Mesothelial cell of epicardium (in vitro differentiated cells): ENCODE results near the gene RAB38. TPM values are rescaled to one million over a fixed set of nuclear protein-coding genes. Genes with fewer than 3 reads are reported as not detected.

Source experiments
- DNase-seq, 2 experiments: peaks; one replicate each; pipeline ENCODE4 v3.0.0; 2021; ENCODE audit warnings: low spot score in 2 of 2; ENCODE audit not compliant: unreplicated experiment in 2 of 2
- H3K27ac Mint-ChIP-seq: 2 replicates; pipeline ENCODE4 v1.8.0; 2021; ENCODE audit warnings: mixed read lengths
- H3K27me3 Mint-ChIP-seq: 2 replicates; pipeline ENCODE4 v1.8.0; 2021; ENCODE audit warnings: low read depth, mixed read lengths
- H3K36me3 Mint-ChIP-seq: 2 replicates; pipeline ENCODE4 v1.8.0; 2021; ENCODE audit warnings: mixed read lengths
- H3K4me1 Mint-ChIP-seq: 2 replicates; pipeline ENCODE4 v1.8.0; 2021; ENCODE audit warnings: mixed read lengths
- H3K4me3 Mint-ChIP-seq: 2 replicates; pipeline ENCODE4 v1.8.0; 2021; ENCODE audit warnings: mild to moderate bottlenecking, moderate library complexity, mixed read lengths
- H3K9me3 Mint-ChIP-seq: 2 replicates; pipeline ENCODE4 v1.8.0; 2021; ENCODE audit warnings: mixed read lengths
- CTCF ChIP-seq: fragments of 200-600 bp; sonication (generic); IDR thresholded peaks from one replicate; pipeline ENCODE4 v1.5.0; 2021; ENCODE audit warnings: antibody characterized with exemption; ENCODE audit not compliant: unreplicated experiment
- total RNA-seq: library from RNA; stranded (reverse); gene quantifications from 3 replicates; pipeline ENCODE4 v1.2.1, GENCODE V29; 2021

RAB38 gene
- total RNA-seq, 1 donor from 2014 or later, result 44.3 TPM

GRCh38 chr11:88151709-88152265 lies 23.5 kb downstream of the RAB38 start:
- no peak for TF ChIP-seq CTCF
- peaks cover 18% of the 10 kb centered on the region for H3K9me3 Mint-ChIP-seq
- H3K4me3 Mint-ChIP-seq, result no peak overlapping the region
- peaks cover 52% of the 10 kb centered on the region for H3K36me3 Mint-ChIP-seq
- H3K4me1 Mint-ChIP-seq, result peaks cover 20% of the 10 kb centered on the region
- no peak for DNase-seq
- peak overlapping the region; percentile 81 for H3K27ac Mint-ChIP-seq
- no peaks in the 10 kb centered on the region for H3K27me3 Mint-ChIP-seq

- peaks cover 2% of the 10 kb centered on the region for H3K4me1 Mint-ChIP-seq
- no peak for DNase-seq
- TF ChIP-seq CTCF, result no peak
- no peak overlapping the region for H3K27ac Mint-ChIP-seq
- H3K4me3 Mint-ChIP-seq, result no peak overlapping the region
- H3K27me3 Mint-ChIP-seq, result no peaks in the 10 kb centered on the region
- peaks cover 69% of the 10 kb centered on the region for H3K36me3 Mint-ChIP-seq
- no peaks in the 10 kb centered on the region for H3K9me3 Mint-ChIP-seq
These were observed 29.1 kb downstream of the RAB38 start for GRCh38 chr11:88146106-88146505.

- no peaks in the 10 kb centered on the region for H3K9me3 Mint-ChIP-seq
- TF ChIP-seq CTCF, result no peak
- no peak for DNase-seq
- H3K27ac Mint-ChIP-seq, result peak overlapping the region; percentile 58
- H3K27me3 Mint-ChIP-seq, result no peaks in the 10 kb centered on the region
- H3K4me3 Mint-ChIP-seq, result no peak overlapping the region
- H3K36me3 Mint-ChIP-seq, result peaks cover 51% of the 10 kb centered on the region
- H3K4me1 Mint-ChIP-seq, result peaks cover 39% of the 10 kb centered on the region
These were observed 35.4 kb downstream of the RAB38 start for GRCh38 chr11:88139865-88140264.

GRCh38 chr11:88131764-88132470 lies 43.3 kb downstream of the RAB38 start:
- Mint-ChIP-seq H3K36me3 (peaks cover 33% of the 10 kb centered on the region), H3K4me1 (peaks cover 16% of the 10 kb centered on the region), H3K27ac (no peak overlapping the region), H3K9me3 (peaks cover 8% of the 10 kb centered on the region), H3K27me3 (no peaks in the 10 kb centered on the region), H3K4me3 (no peak overlapping the region)
- no peak for DNase-seq
- no peak for TF ChIP-seq CTCF

- no peaks in the 10 kb centered on the region for H3K27me3 Mint-ChIP-seq
- H3K9me3 Mint-ChIP-seq, result peaks cover 8% of the 10 kb centered on the region
- peaks cover 3% of the 10 kb centered on the region for H3K4me1 Mint-ChIP-seq
- no peak overlapping the region for H3K27ac Mint-ChIP-seq
- DNase-seq, result no peak
- peaks cover 18% of the 10 kb centered on the region for H3K36me3 Mint-ChIP-seq
- TF ChIP-seq CTCF, result no peak
- no peak overlapping the region for H3K4me3 Mint-ChIP-seq
These were observed 52.3 kb downstream of the RAB38 start for GRCh38 chr11:88122956-88123355.
